PC-9 (cell line): ENCODE data around the gene GIPC3.

ENCODE experiments used
- CTCF ChIP-seq: fragments of 200-600 bp; sonication (generic); conservative IDR thresholded peaks from 2 replicates; pipeline ENCODE4 v1.6.1; 2017; ENCODE audit warnings: mixed run types, antibody characterized with exemption, mild to moderate bottlenecking, moderate library complexity
- EZH2 ChIP-seq: fragments of 200-600 bp; sonication (generic); IDR thresholded peaks from 2 replicates; pipeline ENCODE4 v1.8.0; 2017; ENCODE audit warnings: antibody characterized with exemption, low read depth

- TF ChIP-seq CTCF, result no peak
- no peak for TF ChIP-seq EZH2
Measured at GRCh38 chr19:3586707-3587346, 1.5 kb downstream of the GIPC3 start.
